GM18867 (cell line): ENCODE data around the gene IL13RA2.

Source experiments
- ATAC-seq: cut with Tn5 transposase; IDR thresholded peaks from one replicate; pipeline ENCODE4 v1.9.1; 2021; ENCODE audit warnings: mild to moderate bottlenecking, moderate library complexity; ENCODE audit not compliant: unreplicated experiment

IL13RA2 gene

GRCh38 chrX:114997779-114998178 is 19.6 kb downstream of the IL13RA2 start:
- ATAC-seq, result no peak

- no peak for ATAC-seq
Measured at GRCh38 chrX:114985967-114986592, 31.3 kb downstream of the IL13RA2 start.

GRCh38 chrX:114976292-114976691 is 41.1 kb downstream of the IL13RA2 start:
- ATAC-seq, result no peak

GRCh38 chrX:114973013-114973412 is 44.4 kb downstream of the IL13RA2 start:
- no peak for ATAC-seq

GRCh38 chrX:114970806-114971205 is 46.6 kb downstream of the IL13RA2 start:
- no peak for ATAC-seq

- ATAC-seq, result no peak
Measured at GRCh38 chrX:114964374-114964773, 53.0 kb downstream of the IL13RA2 start.

GRCh38 chrX:114962209-114962608 is 55.2 kb downstream of the IL13RA2 start:
- ATAC-seq, result no peak

GRCh38 chrX:114959729-114960128 is 57.7 kb downstream of the IL13RA2 start:
- no peak for ATAC-seq
